K562 (cell line): ENCODE measurements around the gene TENM4. TPM values are rescaled to one million over a fixed set of nuclear protein-coding genes. Genes with fewer than 3 reads are reported as not detected.

Source experiments
- ATAC-seq: fragments of 200-7000 bp; cut with Tn5 transposase; 3 replicates; pipeline ENCODE4 v1.9.1; 2020; ENCODE audit warnings: moderate library complexity
- BruUV-seq: library from RNA; stranded (reverse); fragments of 400-500 nt; replicated peaks from 2 replicates; lab custom pipeline; 2021; lab: Mats Ljungman, UMichigan
- CTCF ChIA-PET: fragments of 300-600 bp; formaldehyde crosslinking; extraction: SDS; loops from one replicate; lab custom pipeline; 2021; ENCODE audit warnings: low intra/inter-chr PET ratio; lab: Yijun Ruan, JAX
- POLR2A ChIA-PET: fragments of 300-600, 350-650 bp; sonication (Branson Sonifier 250); formaldehyde crosslinking; extraction: SDS; loops from one replicate; lab custom pipeline; 2021; ENCODE audit warnings: antibody characterized with exemption, inconsistent platforms; lab: Yijun Ruan, JAX
- DNase-seq, 4 experiments: peaks; one replicate each; pipeline versions ENCODE4 v3.0.0 to v3.0.0-alpha.2; 2011 to 2018; ENCODE audit warnings: low spot score in 3 of 4, mixed read lengths in 3 of 4; ENCODE audit errors: extremely low read depth in 1 of 4
- FAIRE-seq: peaks from 2 replicates; lab custom pipeline; 2011; peaks lifted over from hg19 to GRCh38; lab: Jason Lieb, UNC
- H2AFZ ChIP-seq: 2 replicates; pipeline ENCODE4 v1.6.0; 2011; ENCODE audit warnings: low read depth, low read length, control low read depth, inconsistent platforms
- H3K27ac ChIP-seq: fragments of 200-600 bp; 3 replicates; pipeline ENCODE4 v1.8.0; 2011; ENCODE audit warnings: low read depth, mild to moderate bottlenecking, control low read depth, inconsistent platforms, low read length, moderate library complexity, mixed read lengths; ENCODE audit errors: extremely low read depth
- H3K27me3 ChIP-seq, 2 experiments: fragments of 300-600 bp in 1 of 2; 2 replicates in 1 of 2; 3 replicates in 1 of 2; pipeline versions ENCODE4 v1.6.0 to v1.8.0; 2011; ENCODE audit warnings: inconsistent platforms in 2 of 2, low read length in 2 of 2, mild to moderate bottlenecking in 1 of 2, mixed read lengths in 1 of 2, moderate library complexity in 1 of 2; ENCODE audit not compliant: control insufficient read depth in 2 of 2, insufficient read depth in 2 of 2
- H3K36me3 ChIP-seq: fragments of 300-600 bp; 3 replicates; pipeline ENCODE4 v1.8.0; 2011; ENCODE audit warnings: mild to moderate bottlenecking, low read length, inconsistent platforms; ENCODE audit not compliant: control insufficient read depth, insufficient read depth
- H3K4me1 ChIP-seq, 2 experiments: fragments of 200-600 bp in 1 of 2; replicated peaks in 1 of 2; 2 replicates in 1 of 2; 3 replicates in 1 of 2; pipeline versions ENCODE4 v1.5.1 to v1.8.0; 2011; ENCODE audit warnings: inconsistent platforms in 2 of 2, low read length in 2 of 2, mild to moderate bottlenecking in 1 of 2, mixed read lengths in 1 of 2, moderate library complexity in 1 of 2; ENCODE audit not compliant: control insufficient read depth in 2 of 2, insufficient read depth in 2 of 2
- H3K4me2 ChIP-seq: 2 replicates; pipeline ENCODE4 v1.6.1; 2011; ENCODE audit warnings: low read length, control low read depth, inconsistent platforms, mixed read lengths; ENCODE audit not compliant: insufficient read depth
- H3K4me3 ChIP-seq: fragments of 200-600 bp; sonication (generic), shearing (Covaris generic); 2 replicates; pipeline ENCODE4 v1.5.1; 2016; ENCODE audit warnings: control low read depth, inconsistent platforms
- H3K79me2 ChIP-seq: fragments of 200-600 bp; 3 replicates; pipeline ENCODE4 v1.8.0; 2011; ENCODE audit warnings: low read length, inconsistent platforms; ENCODE audit not compliant: control insufficient read depth, insufficient read depth
- H3K9ac ChIP-seq, 2 experiments: 2 replicates each; pipeline versions ENCODE4 v1.6.0 to v1.6.1; 2011; ENCODE audit warnings: low read depth in 2 of 2, low read length in 2 of 2, control low read depth in 1 of 2, inconsistent platforms in 1 of 2, mild to moderate bottlenecking in 1 of 2, mixed read lengths in 1 of 2; ENCODE audit not compliant: insufficient read depth in 1 of 2
- H3K9me1 ChIP-seq: one replicate; pipeline ENCODE4 v1.6.0; 2011; ENCODE audit warnings: inconsistent platforms, mild to moderate bottlenecking, low read length, moderate library complexity; ENCODE audit not compliant: control insufficient read depth, insufficient read depth
- H3K9me3 ChIP-seq: replicated peaks from 2 replicates; pipeline ENCODE4 v1.5.1; 2011; ENCODE audit warnings: low read depth, low read length, inconsistent platforms; ENCODE audit not compliant: control insufficient read depth, insufficient read depth
- H4K20me1 ChIP-seq: replicated peaks from 2 replicates; pipeline ENCODE4 v1.6.1; 2011; ENCODE audit warnings: low read length, inconsistent platforms, mixed read lengths; ENCODE audit not compliant: control insufficient read depth, insufficient read depth
- CEBPG ChIP-seq, 3 experiments: fragments of 200-800 bp in 1 of 3; sonication (Bioruptor generic) in 1 of 3; sonication (generic) in 1 of 3; formaldehyde crosslinking in 1 of 3; IDR thresholded peaks in 2 of 3; conservative IDR thresholded peaks in 1 of 3; 2 replicates each; pipeline versions ENCODE4 v1.6.1 to v1.8.0; 2016 to 2022; ENCODE audit warnings: missing compliant biosample characterization in 2 of 3, missing genetic modification characterization in 2 of 3, mild to moderate bottlenecking in 1 of 3, missing genetic modification reagents in 1 of 3
- CHD2 ChIP-seq: IDR thresholded peaks from 2 replicates; pipeline ENCODE4 v1.6.1; 2011; ENCODE audit warnings: low read depth, low read length
- ESRRA ChIP-seq: fragments of 450-650 bp; IDR thresholded peaks from 2 replicates; pipeline ENCODE4 v1.6.1; 2014; ENCODE audit warnings: low read depth, mild to moderate bottlenecking, moderate library complexity, borderline replicate concordance
- HDAC2 ChIP-seq: fragments of 450-650 bp; IDR thresholded peaks from 2 replicates; pipeline ENCODE4 v1.6.1; 2016; ENCODE audit warnings: mild to moderate bottlenecking
- LCOR ChIP-seq: sonication (generic); formaldehyde crosslinking; IDR thresholded peaks from 2 replicates; pipeline ENCODE4 v1.8.0; 2022; ENCODE audit warnings: mild to moderate bottlenecking, missing genetic modification reagents
- MIER1 ChIP-seq: fragments of 450-650 bp; IDR thresholded peaks from 2 replicates; pipeline ENCODE4 v1.6.1; 2016; ENCODE audit warnings: antibody characterized with exemption, mild to moderate bottlenecking, low read depth
- NR1H2 ChIP-seq: sonication (generic); formaldehyde crosslinking; IDR thresholded peaks from 2 replicates; pipeline ENCODE4 v1.4.0; 2020; ENCODE audit warnings: mild to moderate bottlenecking, missing genetic modification reagents
- POLR3A ChIP-seq: IDR thresholded peaks from 2 replicates; pipeline ENCODE4 v1.6.1; 2011; ENCODE audit warnings: borderline replicate concordance, mild to moderate bottlenecking, moderate library complexity; ENCODE audit not compliant: insufficient read length, insufficient read depth; ENCODE audit errors: extremely low read depth
- SMAD2 ChIP-seq: fragments of 150-350 bp; IDR thresholded peaks from 2 replicates; pipeline ENCODE4 v1.6.1; 2014; ENCODE audit warnings: low read depth, mild to moderate bottlenecking, low read length
- TCF7 ChIP-seq: sonication (generic); IDR thresholded peaks from 2 replicates; pipeline ENCODE4 v1.6.1; 2016; ENCODE audit warnings: antibody characterized with exemption, borderline replicate concordance
- YY1 ChIP-seq, 3 experiments: IDR thresholded peaks; 2 replicates each; pipeline ENCODE4 v1.6.1; 2011; ENCODE audit warnings: low read length in 2 of 3, mild to moderate bottlenecking in 2 of 3, moderate library complexity in 2 of 3, borderline replicate concordance in 1 of 3, control low read depth in 1 of 3, low read depth in 1 of 3; ENCODE audit not compliant: insufficient read depth in 3 of 3, insufficient replicate concordance in 2 of 3, control insufficient read depth in 1 of 3, insufficient read length in 1 of 3; ENCODE audit errors: extremely low read depth in 1 of 3
- ZFPM2 ChIP-seq: fragments of 250-450 bp; sonication (Bioruptor Pico); IDR thresholded peaks from 2 replicates; pipeline ENCODE4 v1.5.1; 2022; ENCODE audit warnings: mild to moderate bottlenecking
- ZNF224 ChIP-seq: sonication (generic); formaldehyde crosslinking; IDR thresholded peaks from 2 replicates; pipeline ENCODE4 v1.8.0; 2022; ENCODE audit warnings: mild to moderate bottlenecking, missing genetic modification reagents
- WGBS: fragments of 100-300 bp; shearing (Covaris generic); methylation state at CpG from one replicate; pipeline ENCODE4 v1.1.6; 2016; ENCODE audit warnings: low coverage, mixed read lengths; ENCODE audit not compliant: insufficient coverage; ENCODE audit errors: missing lambda C conversion rate; 5-methylcytosine and 5-hydroxymethylcytosine counted together
- in situ Hi-C: fragments of 300-500 bp; cut with MboI; formaldehyde crosslinking; loops from 4 replicates; pipeline ENCODE4 v1.15.0; 2018; ENCODE audit warnings: inconsistent platforms, mixed read lengths
- intact Hi-C: fragments of 100-400 bp; cut with micrococcal nuclease; formaldehyde crosslinking; loops from 2 replicates; pipeline ENCODE4 v1.14.2; 2022
- polyA plus RNA-seq, 8 experiments: library from polyadenylated mRNA; depleted of rRNA in 4 of 8; stranded (reverse) in 5 of 8; unstranded in 3 of 8; fragments of >200 nt; fragmentation: Nextera tagmentation in 2 of 8; fragmentation: Illumina TruSeq in 1 of 8; extraction: Ambion mirVana in 2 of 8; extraction: Trizol in 1 of 8; gene quantifications; 2 replicates each; pipeline versions ENCODE4 v1.2.1 to v1.2.3, GENCODE V29; 2011 to 2014; ENCODE audit warnings: inconsistent platforms in 1 of 8, missing spikeins in 1 of 8
- total RNA-seq, 7 experiments: library from RNA; depleted of rRNA in 6 of 7; stranded (reverse); fragments of >200 nt in 6 of 7; fragmentation: Illumina TruSeq in 2 of 7; extraction: Trizol in 2 of 7; gene quantifications; 2 replicates each; pipeline versions ENCODE4 v1.2.1 to v1.2.3, GENCODE V29; 2011 to 2021; ENCODE audit warnings: low replicate concordance in 1 of 7
- TF ChIP-seq, protein P1 (sequence below), 2 experiments: fragments of 450-650 bp; IDR thresholded peaks; 2 replicates each; pipeline ENCODE4 v1.6.1; 2016
- TF ChIP-seq, protein P2 (sequence below): fragments of 450-650 bp; IDR thresholded peaks from 2 replicates; pipeline ENCODE4 v1.6.1; 2016; ENCODE audit warnings: missing biosample characterization, missing genetic modification characterization
- TF ChIP-seq, protein P3 (sequence below): fragments of 450-650 bp; IDR thresholded peaks from 2 replicates; pipeline ENCODE4 v1.6.1; 2017; ENCODE audit warnings: antibody characterized with exemption, mild to moderate bottlenecking

Gene TENM4
- total and polyA plus RNA-seq, 9 of the 15 experiments (the other 6 are each of a cell fraction or from before 2014, with no cell fraction given) = 0.16 TPM; not detected in 8

DNA sequence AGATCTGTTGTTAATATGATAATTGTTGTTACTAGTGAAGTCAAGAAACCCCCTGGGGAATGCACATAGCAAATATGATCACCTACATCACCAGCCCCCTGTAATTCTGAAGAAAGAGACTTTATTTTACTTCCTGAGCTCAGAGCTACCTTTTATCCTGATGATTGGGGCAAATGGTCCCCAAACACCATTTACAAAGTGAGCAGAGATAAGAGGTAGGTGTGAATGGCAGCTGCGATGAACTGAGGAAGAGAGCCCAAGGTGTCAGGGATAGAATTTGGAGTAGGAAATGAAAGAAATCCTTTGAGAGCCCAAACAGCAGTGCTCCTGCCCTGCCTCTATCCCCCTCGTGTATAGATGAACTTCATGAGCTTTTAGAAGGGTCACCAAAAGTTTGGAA lies 69.1 kb downstream of the TENM4 start:
- H3K9me1 ChIP-seq = no peaks in the 10 kb centered on the region
- no TSS peak for BruUV-seq
- H3K27me3 ChIP-seq = no peaks in the 10 kb centered on the region
- no peak overlapping the region for H3K9ac ChIP-seq
- no peaks in the 10 kb centered on the region for H3K9me3 ChIP-seq
- H3K79me2 ChIP-seq = no peaks in the 10 kb centered on the region
- H3K4me2 ChIP-seq = no peak overlapping the region
- in situ Hi-C loops = no loop called here
- H3K4me1 ChIP-seq = no peaks in the 10 kb centered on the region
- no peak overlapping the region for H3K27ac ChIP-seq
- FAIRE-seq = no peak
- ChIA-PET CTCF (no interaction called here), POLR2A (no interaction called here)
- H3K36me3 ChIP-seq = no peaks in the 10 kb centered on the region
- no peaks in the 10 kb centered on the region; the same call in 1 of the 2 replicates for H4K20me1 ChIP-seq
- WGBS = 0% methylated on average over 2 of the region's 2 CpGs
- no peak overlapping the region for H3K4me3 ChIP-seq
- no peak for ATAC-seq
- intact Hi-C loops = no loop called here
- DNase-seq = no peak
- no peak overlapping the region for H2AFZ ChIP-seq
- TF ChIP-seq NR1H2 (CRISPR knock-in tag) (no peak), LCOR (CRISPR knock-in tag) (no peak), CEBPG (CRISPR knock-in tag; IDR thresholded peaks at IDR 0.05) (no peak), CEBPG (tag; conservative IDR thresholded peaks at IDR 0.05 in 1 of 2, IDR thresholded peaks at IDR 0.05 in 1 of 2) (no peak), ZFPM2 (CRISPR knock-in tag) (no peak), ZNF224 (no peak), YY1 (IDR thresholded peaks at IDR 0.05; ENCODE audit: borderline replicate concordance in 1 of 3, control insufficient read depth in 1 of 3, extremely low read depth in 1 of 3, insufficient read depth in 3 of 3, insufficient read length in 1 of 3, insufficient replicate concordance in 2 of 3, low read depth in 1 of 3, low read length in 2 of 3) (no peak), ESRRA (no peak), SMAD2 (no peak), MIER1 (no peak), TCF7 (no peak), POLR3A (no peak), HDAC2 (no peak), CHD2 (no peak)
- TF ChIP-seq, protein P1, sequence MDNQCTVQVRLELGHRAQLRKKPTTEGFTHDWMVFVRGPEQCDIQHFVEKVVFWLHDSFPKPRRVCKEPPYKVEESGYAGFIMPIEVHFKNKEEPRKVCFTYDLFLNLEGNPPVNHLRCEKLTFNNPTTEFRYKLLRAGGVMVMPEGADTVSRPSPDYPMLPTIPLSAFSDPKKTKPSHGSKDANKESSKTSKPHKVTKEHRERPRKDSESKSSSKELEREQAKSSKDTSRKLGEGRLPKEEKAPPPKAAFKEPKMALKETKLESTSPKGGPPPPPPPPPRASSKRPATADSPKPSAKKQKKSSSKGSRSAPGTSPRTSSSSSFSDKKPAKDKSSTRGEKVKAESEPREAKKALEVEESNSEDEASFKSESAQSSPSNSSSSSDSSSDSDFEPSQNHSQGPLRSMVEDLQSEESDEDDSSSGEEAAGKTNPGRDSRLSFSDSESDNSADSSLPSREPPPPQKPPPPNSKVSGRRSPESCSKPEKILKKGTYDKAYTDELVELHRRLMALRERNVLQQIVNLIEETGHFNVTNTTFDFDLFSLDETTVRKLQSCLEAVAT (IDR thresholded peaks at IDR 0.05) = no peak
- TF ChIP-seq, protein P2, sequence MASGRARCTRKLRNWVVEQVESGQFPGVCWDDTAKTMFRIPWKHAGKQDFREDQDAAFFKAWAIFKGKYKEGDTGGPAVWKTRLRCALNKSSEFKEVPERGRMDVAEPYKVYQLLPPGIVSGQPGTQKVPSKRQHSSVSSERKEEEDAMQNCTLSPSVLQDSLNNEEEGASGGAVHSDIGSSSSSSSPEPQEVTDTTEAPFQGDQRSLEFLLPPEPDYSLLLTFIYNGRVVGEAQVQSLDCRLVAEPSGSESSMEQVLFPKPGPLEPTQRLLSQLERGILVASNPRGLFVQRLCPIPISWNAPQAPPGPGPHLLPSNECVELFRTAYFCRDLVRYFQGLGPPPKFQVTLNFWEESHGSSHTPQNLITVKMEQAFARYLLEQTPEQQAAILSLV (tag) = no peak
- TF ChIP-seq, protein P3, sequence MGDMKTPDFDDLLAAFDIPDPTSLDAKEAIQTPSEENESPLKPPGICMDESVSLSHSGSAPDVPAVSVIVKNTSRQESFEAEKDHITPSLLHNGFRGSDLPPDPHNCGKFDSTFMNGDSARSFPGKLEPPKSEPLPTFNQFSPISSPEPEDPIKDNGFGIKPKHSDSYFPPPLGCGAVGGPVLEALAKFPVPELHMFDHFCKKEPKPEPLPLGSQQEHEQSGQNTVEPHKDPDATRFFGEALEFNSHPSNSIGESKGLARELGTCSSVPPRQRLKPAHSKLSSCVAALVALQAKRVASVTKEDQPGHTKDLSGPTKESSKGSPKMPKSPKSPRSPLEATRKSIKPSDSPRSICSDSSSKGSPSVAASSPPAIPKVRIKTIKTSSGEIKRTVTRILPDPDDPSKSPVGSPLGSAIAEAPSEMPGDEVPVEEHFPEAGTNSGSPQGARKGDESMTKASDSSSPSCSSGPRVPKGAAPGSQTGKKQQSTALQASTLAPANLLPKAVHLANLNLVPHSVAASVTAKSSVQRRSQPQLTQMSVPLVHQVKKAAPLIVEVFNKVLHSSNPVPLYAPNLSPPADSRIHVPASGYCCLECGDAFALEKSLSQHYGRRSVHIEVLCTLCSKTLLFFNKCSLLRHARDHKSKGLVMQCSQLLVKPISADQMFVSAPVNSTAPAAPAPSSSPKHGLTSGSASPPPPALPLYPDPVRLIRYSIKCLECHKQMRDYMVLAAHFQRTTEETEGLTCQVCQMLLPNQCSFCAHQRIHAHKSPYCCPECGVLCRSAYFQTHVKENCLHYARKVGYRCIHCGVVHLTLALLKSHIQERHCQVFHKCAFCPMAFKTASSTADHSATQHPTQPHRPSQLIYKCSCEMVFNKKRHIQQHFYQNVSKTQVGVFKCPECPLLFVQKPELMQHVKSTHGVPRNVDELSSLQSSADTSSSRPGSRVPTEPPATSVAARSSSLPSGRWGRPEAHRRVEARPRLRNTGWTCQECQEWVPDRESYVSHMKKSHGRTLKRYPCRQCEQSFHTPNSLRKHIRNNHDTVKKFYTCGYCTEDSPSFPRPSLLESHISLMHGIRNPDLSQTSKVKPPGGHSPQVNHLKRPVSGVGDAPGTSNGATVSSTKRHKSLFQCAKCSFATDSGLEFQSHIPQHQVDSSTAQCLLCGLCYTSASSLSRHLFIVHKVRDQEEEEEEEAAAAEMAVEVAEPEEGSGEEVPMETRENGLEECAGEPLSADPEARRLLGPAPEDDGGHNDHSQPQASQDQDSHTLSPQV = no peak
